GM12872 (cell line): Measurements from ENCODE around the gene SERPINI1.

Experiments used
- CTCF ChIP-seq: IDR thresholded peaks from 3 replicates; pipeline ENCODE4 v1.5.1; 2011; ENCODE audit warnings: low read depth, mild to moderate bottlenecking, low read length, moderate library complexity; ENCODE audit not compliant: insufficient read depth

SERPINI1 gene

GRCh38 chr3:167837466-167837865 is 101.9 kb downstream of the SERPINI1 start:
- TF ChIP-seq CTCF: no peak

GRCh38 chr3:167839460-167840134 is 104.1 kb downstream of the SERPINI1 start:
- TF ChIP-seq CTCF: no peak

GRCh38 chr3:167840247-167840646 is 104.7 kb downstream of the SERPINI1 start:
- TF ChIP-seq CTCF: no peak

- no peak for TF ChIP-seq CTCF
Observed at GRCh38 chr3:167843481-167843880, 108.0 kb downstream of the SERPINI1 start.

GRCh38 chr3:167843886-167844285 is 108.4 kb downstream of the SERPINI1 start:
- TF ChIP-seq CTCF: no peak

DNA sequence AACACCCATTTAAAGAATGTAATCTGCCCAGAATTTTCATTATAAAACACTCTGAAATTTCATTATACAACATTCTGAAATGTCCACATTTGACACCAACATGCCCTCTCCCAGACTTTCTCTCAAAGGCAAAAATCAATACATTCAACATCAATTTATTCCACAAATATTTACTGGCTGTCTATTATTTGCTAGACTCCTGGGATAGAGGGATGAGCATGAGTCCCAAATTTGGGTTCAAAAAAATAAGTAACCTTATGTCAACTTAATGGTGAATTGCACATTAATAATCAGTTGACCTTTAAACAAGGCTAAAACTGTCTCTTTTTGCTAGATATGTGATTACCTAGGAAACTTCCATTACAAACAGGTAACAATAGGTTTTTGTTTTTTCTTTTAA is 109.0 kb downstream of the SERPINI1 start:
- TF ChIP-seq CTCF: no peak

GRCh38 chr3:167851171-167851570 is 115.7 kb downstream of the SERPINI1 start:
- TF ChIP-seq CTCF: no peak

GRCh38 chr3:167851749-167852148 is 116.2 kb downstream of the SERPINI1 start:
- no peak for TF ChIP-seq CTCF
